Trophoblast cell (in vitro differentiated cells and primary cell): ENCODE data around the gene PAK3.

ENCODE experiments used
- DNase-seq, 2 donors: peaks; one replicate each; pipeline ENCODE4 v3.0.0-alpha.2; 2016
- H2AFZ ChIP-seq: 2 replicates; pipeline ENCODE4 v1.6.1; 2013; ENCODE audit warnings: low read length, moderate library complexity, mild to moderate bottlenecking; ENCODE audit not compliant: insufficient read depth, poor library complexity
- H2AK5ac ChIP-seq: 2 replicates; pipeline ENCODE4 v1.6.1; 2013; ENCODE audit warnings: mild to moderate bottlenecking, low read length
- H2BK120ac ChIP-seq: 2 replicates; pipeline ENCODE4 v1.6.1; 2013; ENCODE audit warnings: low read length, mild to moderate bottlenecking, moderate library complexity; ENCODE audit not compliant: insufficient read depth, poor library complexity
- H2BK12ac ChIP-seq: 2 replicates; pipeline ENCODE4 v1.6.1; 2013; ENCODE audit warnings: mild to moderate bottlenecking, low read length, moderate library complexity
- H2BK5ac ChIP-seq: 2 replicates; pipeline ENCODE4 v1.6.1; 2013; ENCODE audit warnings: low read length, low read depth, moderate library complexity, mild to moderate bottlenecking; ENCODE audit not compliant: poor library complexity
- H3K14ac ChIP-seq: 2 replicates; pipeline ENCODE4 v1.6.1; 2013; ENCODE audit warnings: mild to moderate bottlenecking, low read length
- H3K18ac ChIP-seq: 2 replicates; pipeline ENCODE4 v1.6.1; 2013; ENCODE audit warnings: mild to moderate bottlenecking, low read length
- H3K23ac ChIP-seq: 2 replicates; pipeline ENCODE4 v1.6.1; 2013; ENCODE audit warnings: low read length
- H3K27ac ChIP-seq: 2 replicates; pipeline ENCODE4 v1.5.1; 2013; ENCODE audit warnings: low read depth, mild to moderate bottlenecking, inconsistent platforms, low read length, moderate library complexity
- H3K27me3 ChIP-seq: 2 replicates; pipeline ENCODE4 v1.6.1; 2013; ENCODE audit warnings: inconsistent platforms, mild to moderate bottlenecking, low read length, moderate library complexity; ENCODE audit not compliant: insufficient read depth
- H3K36me3 ChIP-seq, 2 experiments: 1 replicate in 1 of 2; 2 replicates in 1 of 2; pipeline ENCODE4 v1.6.1; 2013; ENCODE audit warnings: low read length in 2 of 2, mild to moderate bottlenecking in 2 of 2, moderate library complexity in 1 of 2; ENCODE audit not compliant: insufficient read depth in 2 of 2, control insufficient read depth in 1 of 2
- H3K4ac ChIP-seq: 2 replicates; pipeline ENCODE4 v1.6.1; 2013; ENCODE audit warnings: low read depth, mild to moderate bottlenecking, low read length, moderate library complexity
- H3K4me1 ChIP-seq, 2 experiments: 1 replicate in 1 of 2; 2 replicates in 1 of 2; pipeline ENCODE4 v1.6.1; 2013; ENCODE audit warnings: low read length in 2 of 2, mild to moderate bottlenecking in 2 of 2, moderate library complexity in 1 of 2; ENCODE audit not compliant: insufficient read depth in 2 of 2, control insufficient read depth in 1 of 2
- H3K4me2 ChIP-seq: 2 replicates; pipeline ENCODE4 v1.6.1; 2013; ENCODE audit warnings: inconsistent platforms, mild to moderate bottlenecking, low read length, moderate library complexity
- H3K4me3 ChIP-seq: 2 replicates; pipeline ENCODE4 v1.5.1; 2013; ENCODE audit warnings: mild to moderate bottlenecking, low read depth, low read length, inconsistent platforms
- H3K79me1 ChIP-seq: one replicate; pipeline ENCODE4 v1.6.1; 2013; ENCODE audit warnings: low read length
- H3K79me2 ChIP-seq: 2 replicates; pipeline ENCODE4 v1.6.1; 2013; ENCODE audit warnings: low read length, mild to moderate bottlenecking; ENCODE audit not compliant: control insufficient read depth, insufficient read depth, poor library complexity
- H3K9ac ChIP-seq: 2 replicates; pipeline ENCODE4 v1.6.1; 2013; ENCODE audit warnings: mild to moderate bottlenecking, low read length
- H3K9me3 ChIP-seq: 2 replicates; pipeline ENCODE4 v1.6.1; 2013; ENCODE audit warnings: low read depth, mild to moderate bottlenecking, control low read depth, inconsistent platforms, low read length; ENCODE audit not compliant: insufficient read depth
- H4K12ac ChIP-seq: 2 replicates; pipeline ENCODE4 v1.6.1; 2013; ENCODE audit warnings: low read depth, mild to moderate bottlenecking, low read length, moderate library complexity
- H4K8ac ChIP-seq: 2 replicates; pipeline ENCODE4 v1.6.1; 2013; ENCODE audit warnings: low read depth, mild to moderate bottlenecking, low read length, moderate library complexity
- H4K91ac ChIP-seq: one replicate; pipeline ENCODE4 v1.6.1; 2013; ENCODE audit warnings: low read depth, mild to moderate bottlenecking, low read length, moderate library complexity
- WGBS: extraction: QIAGEN DNeasy Blood & Tissue Kit; methylation state at CpG from one replicate; pipeline ENCODE4 v1.1.7; 2013; ENCODE audit warnings: missing lambda C conversion rate; ENCODE audit not compliant: insufficient read length, insufficient coverage; ENCODE audit errors: extremely low coverage; 5-methylcytosine and 5-hydroxymethylcytosine counted together

Gene PAK3

GRCh38 chrX:111098874-111099273 lies 2.9 kb downstream of the PAK3 start:
- Histone ChIP-seq H3K27ac (no peak overlapping the region), H2AK5ac (no peak overlapping the region), H3K27me3 (no peaks in the 10 kb centered on the region), H4K12ac (no peak overlapping the region), H2BK5ac (no peak overlapping the region), H3K79me2 (no peaks in the 10 kb centered on the region), H2BK120ac (no peak overlapping the region), H3K4ac (no peak overlapping the region), H2AFZ (no peak overlapping the region), H3K18ac (no peak overlapping the region), H4K91ac (no peak overlapping the region), H3K9ac (no peak overlapping the region), H3K23ac (no peak overlapping the region), H3K79me1 (no peaks in the 10 kb centered on the region), H3K14ac (no peak overlapping the region), H3K9me3 (no peaks in the 10 kb centered on the region), H4K8ac (no peak overlapping the region), H3K4me1 (no peaks in the 10 kb centered on the region), H3K36me3 (peaks cover 0 to 2% of the 10 kb centered on the region in 2 experiments), H3K4me2 (no peak overlapping the region), H2BK12ac (no peak overlapping the region), H3K4me3 (no peak overlapping the region)
- DNase-seq: peak; percentile 50 to 73
- WGBS: no CpG with 5 or more reads among the region's 22 CpGs

DNA sequence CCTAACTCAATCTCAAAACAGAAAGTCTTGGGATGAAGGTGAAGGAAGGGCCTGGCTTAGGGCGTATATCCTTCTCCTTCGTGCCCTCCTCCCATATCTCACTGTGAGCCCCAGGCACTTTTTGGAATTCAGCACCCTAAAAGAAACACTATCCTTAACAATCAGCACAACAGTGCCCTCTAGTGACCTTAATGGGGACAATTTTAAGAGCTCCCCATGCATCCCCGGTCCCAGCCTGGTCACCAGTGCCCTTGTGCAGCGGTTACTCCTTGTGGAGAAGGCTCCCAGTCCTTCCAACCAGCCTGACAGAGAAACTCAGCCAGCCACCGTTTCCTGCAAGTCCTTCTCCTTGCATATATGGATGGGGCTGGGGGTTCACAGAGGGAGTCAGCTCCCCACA lies 4.2 kb downstream of the PAK3 start:
- H3K4me1 ChIP-seq: no peaks in the 10 kb centered on the region
- H4K8ac ChIP-seq: no peak overlapping the region
- no peak overlapping the region for H3K18ac ChIP-seq
- H4K91ac ChIP-seq: no peak overlapping the region
- H3K23ac ChIP-seq: no peak overlapping the region
- no CpG with 5 or more reads among the region's 5 CpGs for WGBS
- H2BK120ac ChIP-seq: no peak overlapping the region
- DNase-seq: peak in 1 of 2 donors; percentile 49
- no peak overlapping the region for H3K27ac ChIP-seq
- H3K9ac ChIP-seq: no peak overlapping the region
- H3K4me2 ChIP-seq: no peak overlapping the region
- no peak overlapping the region for H2BK12ac ChIP-seq
- no peak overlapping the region for H3K4me3 ChIP-seq
- no peak overlapping the region for H2BK5ac ChIP-seq
- no peak overlapping the region for H2AFZ ChIP-seq
- no peaks in the 10 kb centered on the region for H3K27me3 ChIP-seq
- H2AK5ac ChIP-seq: no peak overlapping the region
- no peaks in the 10 kb centered on the region for H3K79me1 ChIP-seq
- H3K14ac ChIP-seq: no peak overlapping the region
- no peaks in the 10 kb centered on the region for H3K9me3 ChIP-seq
- no peaks in the 10 kb centered on the region for H3K79me2 ChIP-seq
- no peak overlapping the region for H4K12ac ChIP-seq
- H3K4ac ChIP-seq: no peak overlapping the region
- H3K36me3 ChIP-seq: peaks cover 0 to 2% of the 10 kb centered on the region in 2 experiments

GRCh38 chrX:111101580-111101979 lies 5.6 kb downstream of the PAK3 start:
- H2BK5ac ChIP-seq: no peak overlapping the region
- no peaks in the 10 kb centered on the region for H3K79me2 ChIP-seq
- H3K9ac ChIP-seq: no peak overlapping the region
- H3K14ac ChIP-seq: no peak overlapping the region
- no peaks in the 10 kb centered on the region for H3K27me3 ChIP-seq
- H4K91ac ChIP-seq: no peak overlapping the region
- H3K4me2 ChIP-seq: no peak overlapping the region
- H2AK5ac ChIP-seq: no peak overlapping the region
- H2BK120ac ChIP-seq: no peak overlapping the region
- no peak overlapping the region for H4K12ac ChIP-seq
- peaks cover 0 to 2% of the 10 kb centered on the region in 2 experiments for H3K36me3 ChIP-seq
- no peak overlapping the region for H4K8ac ChIP-seq
- H3K4me1 ChIP-seq: no peaks in the 10 kb centered on the region
- no peak for DNase-seq
- H2AFZ ChIP-seq: no peak overlapping the region
- no peak overlapping the region for H3K23ac ChIP-seq
- H3K79me1 ChIP-seq: no peaks in the 10 kb centered on the region
- no peak overlapping the region for H3K18ac ChIP-seq
- no CpG with 5 or more reads among the region's 2 CpGs for WGBS
- H3K9me3 ChIP-seq: no peaks in the 10 kb centered on the region
- no peak overlapping the region for H3K4ac ChIP-seq
- no peak overlapping the region for H2BK12ac ChIP-seq
- H3K4me3 ChIP-seq: no peak overlapping the region
- H3K27ac ChIP-seq: no peak overlapping the region

DNA sequence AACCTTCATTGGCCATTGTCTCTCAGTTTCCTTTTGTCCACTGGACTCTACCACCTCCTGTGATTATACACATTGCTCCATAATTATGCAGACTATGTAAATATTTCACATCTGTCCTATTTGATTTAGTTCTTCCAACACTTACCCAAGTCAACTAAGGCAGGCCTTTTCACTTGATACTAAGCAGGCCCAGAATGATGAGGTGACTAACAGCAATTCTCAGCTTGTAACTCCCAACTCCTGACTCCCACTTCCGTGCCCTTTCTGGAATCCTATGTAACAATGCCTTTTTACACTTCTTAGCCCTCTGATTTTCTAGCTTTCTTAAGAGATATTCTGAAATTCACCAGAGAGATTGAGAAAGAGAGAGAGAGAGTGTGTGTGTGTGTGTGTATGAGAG lies 6.6 kb downstream of the PAK3 start:
- Histone ChIP-seq H3K18ac (no peak overlapping the region), H3K4me2 (no peak overlapping the region), H3K27me3 (no peaks in the 10 kb centered on the region), H3K27ac (no peak overlapping the region), H3K36me3 (peaks cover 0 to 2% of the 10 kb centered on the region in 2 experiments), H3K9me3 (no peaks in the 10 kb centered on the region), H4K8ac (no peak overlapping the region), H2AK5ac (no peak overlapping the region), H4K12ac (no peak overlapping the region), H2AFZ (no peak overlapping the region), H2BK5ac (no peak overlapping the region), H2BK12ac (no peak overlapping the region), H2BK120ac (no peak overlapping the region), H3K9ac (no peak overlapping the region), H3K4ac (no peak overlapping the region), H3K4me1 (no peaks in the 10 kb centered on the region), H3K23ac (no peak overlapping the region), H3K79me1 (no peaks in the 10 kb centered on the region), H3K14ac (no peak overlapping the region), H3K79me2 (no peaks in the 10 kb centered on the region), H4K91ac (no peak overlapping the region), H3K4me3 (no peak overlapping the region)
- DNase-seq: no peak
- no CpG with 5 or more reads among the region's 1 CpG for WGBS
